ENCODE data around the gene EGFL6.
A peak's percentile ranks its signal among the peaks of the same experiment; 100 is the strongest.
"Not testable (repeated sequence)": the region's sequence is repeated elsewhere in the genome, so short reads cannot be mapped to it uniquely, and the experiment has no call there.

Gene EGFL6

DNA sequence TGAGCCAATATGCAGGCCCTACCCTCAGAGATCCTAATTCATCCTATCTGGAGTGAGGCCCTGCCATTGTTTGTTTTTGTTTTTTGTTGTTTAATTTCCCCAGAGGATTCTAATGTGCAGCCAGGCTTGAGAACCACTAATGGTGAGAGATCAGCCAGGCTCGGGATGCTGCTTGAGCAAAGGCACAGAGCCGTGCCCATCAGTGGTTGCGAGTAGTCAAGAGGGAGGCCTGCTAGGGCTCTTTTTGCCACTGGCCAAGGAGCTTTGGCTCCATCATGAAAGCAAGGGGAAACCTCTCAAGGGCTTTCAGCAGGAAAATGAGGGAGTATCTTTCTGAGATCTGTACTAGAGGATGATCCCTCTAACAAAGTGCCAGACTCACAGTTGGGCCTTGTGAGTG, 86.3 kb downstream of the EGFL6 start:
- no peak for DNase-seq

GRCh38 chrX:13658602-13659001, 89.2 kb downstream of the EGFL6 start:
- peak; percentile 2 for DNase-seq

GRCh38 chrX:13659063-13659462, 89.7 kb downstream of the EGFL6 start:
- no peak for DNase-seq

DNA sequence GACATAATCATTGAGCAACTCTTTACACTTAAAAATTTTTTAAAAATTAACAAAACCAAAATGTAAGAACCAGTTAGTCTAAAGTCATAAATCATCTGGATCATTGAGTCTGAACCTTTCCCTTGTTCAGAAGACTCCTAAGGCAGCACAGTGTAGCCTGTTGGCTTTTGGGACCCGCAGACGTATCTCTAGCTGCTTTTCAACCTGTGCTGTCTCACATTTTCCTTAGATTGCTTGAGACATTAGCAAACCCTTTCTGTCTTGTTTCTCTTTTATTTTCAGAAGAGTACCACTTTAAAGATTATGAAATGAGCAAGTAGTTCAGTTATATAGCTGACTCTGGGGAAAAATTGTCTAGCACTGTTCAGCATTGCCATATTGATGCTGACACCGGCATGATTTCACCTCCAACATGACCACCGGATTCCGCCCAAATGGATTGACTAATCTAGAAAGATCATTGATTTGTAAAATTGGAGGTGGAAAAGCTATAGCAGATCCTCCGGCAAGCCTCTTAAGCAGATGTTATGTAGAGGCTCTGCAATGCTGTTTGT, 92.4 kb downstream of the EGFL6 start:
- no peak for DNase-seq

- no peak for DNase-seq
Observed at GRCh38 chrX:13662355-13662791, 93.0 kb downstream of the EGFL6 start.

DNA sequence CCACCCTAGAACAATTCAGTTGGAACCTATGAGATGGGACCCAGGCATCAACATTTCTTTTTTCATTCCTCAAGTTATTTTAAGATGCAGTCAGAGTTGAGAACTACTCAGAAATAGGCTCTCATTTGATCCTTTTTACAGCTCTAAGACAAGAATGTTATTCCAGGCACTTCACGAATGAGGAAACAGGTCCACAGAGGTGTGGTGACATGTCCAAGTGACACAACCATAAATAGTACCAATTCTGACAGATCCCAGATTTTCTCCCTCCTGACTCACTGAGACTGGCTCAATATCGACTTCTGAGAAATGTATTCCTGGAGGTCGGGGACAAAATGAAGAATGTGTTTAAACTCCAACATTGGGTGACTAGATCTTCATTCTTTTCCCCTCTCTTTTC, 94.6 kb downstream of the EGFL6 start:
- no peak for DNase-seq

DNA sequence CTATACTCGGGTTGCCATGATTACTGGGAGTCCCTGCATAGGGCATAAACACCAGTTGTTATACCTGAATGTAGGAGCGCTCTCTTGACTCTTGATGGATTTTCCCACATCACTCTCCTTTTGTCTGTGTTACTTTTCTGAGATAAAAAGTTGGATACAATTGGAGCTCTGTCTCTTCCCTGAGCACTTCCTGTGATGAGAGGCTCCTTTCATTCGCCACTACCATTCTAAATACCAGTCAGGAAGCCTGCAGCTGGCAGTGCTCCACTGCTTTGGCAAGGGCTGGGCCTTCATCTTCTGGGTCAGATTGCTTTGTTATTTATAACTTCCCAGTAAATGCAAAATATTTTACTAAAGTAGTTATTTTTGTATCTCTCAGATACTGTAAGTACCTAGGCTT, 97.4 kb downstream of the EGFL6 start:
- DNase-seq: no peak

- no peak for DNase-seq
Observed at GRCh38 chrX:13667919-13668318, 98.5 kb downstream of the EGFL6 start.

GRCh38 chrX:13669246-13669737, 99.9 kb downstream of the EGFL6 start:
- no peak for DNase-seq

DNA sequence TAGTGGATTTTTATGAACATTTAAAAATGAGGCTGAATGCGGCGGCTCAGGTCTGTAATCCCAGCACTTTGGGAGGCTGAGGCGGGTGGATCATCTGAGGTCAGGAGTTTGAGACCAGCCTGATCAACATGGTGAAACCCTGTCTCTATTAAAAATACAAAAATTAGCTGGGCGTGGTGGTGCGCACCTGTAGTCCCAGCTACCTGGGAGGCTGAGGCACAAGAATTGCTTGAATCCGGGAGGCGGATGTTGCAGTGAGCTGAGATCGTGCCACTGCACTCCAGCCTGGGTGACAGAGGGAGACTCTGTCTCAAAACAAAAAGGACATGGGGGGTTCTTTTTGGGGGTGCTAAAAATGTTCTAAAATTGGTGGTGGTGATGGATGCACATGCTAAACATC, 100.4 kb downstream of the EGFL6 start:
- DNase-seq: not testable (repeated sequence)

- no peak for DNase-seq
Observed at GRCh38 chrX:13670197-13670596, 100.8 kb downstream of the EGFL6 start.

GRCh38 chrX:13673016-13673415, 103.6 kb downstream of the EGFL6 start:
- no peak for DNase-seq

DNA sequence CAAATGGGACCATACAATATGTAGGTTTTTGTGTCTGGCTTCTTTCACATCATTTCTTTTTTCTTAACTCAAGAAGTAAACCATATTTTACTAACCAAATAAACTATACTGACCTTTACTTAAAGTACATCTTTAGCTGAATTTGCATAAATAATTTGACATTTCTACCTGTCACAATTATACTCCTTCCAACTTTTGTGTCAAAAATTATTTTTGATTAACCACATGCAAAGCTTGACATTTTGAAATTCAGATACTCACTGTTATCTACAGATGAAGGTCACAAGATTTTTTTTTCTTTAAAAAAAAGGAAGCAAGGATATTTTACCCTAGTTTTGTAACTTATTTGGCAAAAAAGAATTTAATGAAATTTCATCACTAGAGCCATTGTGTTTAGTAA, 107.5 kb downstream of the EGFL6 start:
- DNase-seq: no peak

- not testable (repeated sequence) for DNase-seq
Observed at GRCh38 chrX:13679700-13680099, 110.3 kb downstream of the EGFL6 start.

DNA sequence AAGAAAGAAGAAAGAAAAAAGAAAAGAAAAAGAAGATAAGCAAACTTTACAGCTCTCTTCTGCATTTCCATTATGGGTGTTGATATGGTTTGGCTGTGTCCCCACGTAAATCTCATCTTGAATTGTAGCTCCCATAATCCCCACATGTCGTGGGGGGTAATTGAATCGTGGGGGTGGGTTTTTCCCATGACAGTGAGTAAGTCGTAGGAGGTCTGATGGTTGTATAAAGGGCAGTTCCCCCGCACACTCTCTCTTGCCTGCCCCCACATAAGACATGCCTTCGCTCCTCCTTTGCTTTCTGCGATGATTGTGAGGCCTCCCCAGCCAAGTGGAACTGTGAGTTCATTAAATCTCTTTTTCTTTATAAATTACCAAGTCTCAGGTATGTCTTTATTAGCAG, 112.2 kb downstream of the EGFL6 start:
- no peak for DNase-seq
